ENCODE measurements around the gene RBMS3.

Gene RBMS3

GRCh38 chr3:29677421-29677820 is 396.6 kb downstream of the RBMS3 start:
- DNase-seq (ENCODE audit: low read depth in 2 of 2), result no peak

- no peak for DNase-seq (ENCODE audit: low read depth in 2 of 2)
Observed at GRCh38 chr3:29679944-29680343, 399.1 kb downstream of the RBMS3 start.

GRCh38 chr3:29683018-29683993 is 402.4 kb downstream of the RBMS3 start:
- DNase-seq (ENCODE audit: low read depth in 2 of 2), result no peak

DNA sequence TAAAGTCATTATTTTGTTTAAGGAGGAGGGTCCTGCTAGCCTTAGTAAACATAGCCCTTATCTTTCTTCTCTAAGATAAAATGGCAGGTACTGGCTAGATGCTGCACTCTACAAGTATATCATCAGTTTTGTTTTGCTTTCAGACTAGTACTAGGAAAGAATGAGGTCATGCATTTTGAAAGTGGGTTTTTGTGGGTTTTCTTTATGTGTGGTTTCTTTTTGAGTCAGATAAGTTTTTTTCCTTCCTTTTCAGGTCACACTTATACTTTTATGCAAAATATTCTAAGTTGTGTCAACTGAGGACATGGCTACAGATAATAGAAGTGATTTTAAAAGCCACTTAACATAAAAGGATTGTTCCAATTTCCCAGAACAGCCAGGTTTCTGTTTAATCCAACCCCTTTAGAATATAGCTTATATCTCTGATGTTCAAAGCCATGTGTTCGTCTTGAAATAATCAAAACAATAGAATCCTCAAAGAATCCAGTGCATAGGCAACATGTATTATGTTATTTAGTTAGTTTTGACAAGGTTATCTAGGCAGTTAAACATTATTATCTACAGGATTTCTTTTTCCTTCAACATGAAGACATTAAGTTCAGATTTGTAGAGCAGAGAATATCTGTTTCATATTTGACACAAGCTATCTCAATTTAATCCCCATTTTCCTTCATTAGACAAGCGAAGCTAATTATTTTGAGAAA is 406.2 kb downstream of the RBMS3 start:
- DNase-seq (ENCODE audit: low read depth in 2 of 2), result peak in 1 of 2 experiments; percentile 35

- DNase-seq (ENCODE audit: low read depth in 2 of 2), result peak in 1 of 2 experiments; percentile 26
Observed at GRCh38 chr3:29690686-29691353, 409.9 kb downstream of the RBMS3 start.

DNA sequence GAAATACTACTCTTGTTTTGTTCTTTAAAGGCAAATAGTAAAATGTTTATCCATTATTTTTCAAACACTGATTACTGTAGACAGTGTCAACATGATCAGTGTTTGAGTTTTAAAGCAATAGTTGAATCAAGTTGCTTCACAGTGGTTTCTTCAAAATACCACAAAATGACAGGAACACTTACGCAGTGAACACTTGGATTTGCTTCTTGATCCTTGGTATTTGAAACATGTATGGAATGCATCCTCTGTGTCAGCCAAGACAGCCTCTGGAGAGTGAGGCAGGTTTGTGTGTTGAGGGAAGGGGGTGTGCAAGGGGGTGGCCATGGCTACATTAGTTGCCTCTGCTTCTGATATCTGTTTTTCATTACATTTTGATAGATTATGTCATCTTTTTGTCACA is 413.0 kb downstream of the RBMS3 start:
- DNase-seq (ENCODE audit: low read depth in 2 of 2), result peak; percentile 97

GRCh38 chr3:29694331-29694730 is 413.5 kb downstream of the RBMS3 start:
- DNase-seq (ENCODE audit: low read depth in 2 of 2), result no peak

DNA sequence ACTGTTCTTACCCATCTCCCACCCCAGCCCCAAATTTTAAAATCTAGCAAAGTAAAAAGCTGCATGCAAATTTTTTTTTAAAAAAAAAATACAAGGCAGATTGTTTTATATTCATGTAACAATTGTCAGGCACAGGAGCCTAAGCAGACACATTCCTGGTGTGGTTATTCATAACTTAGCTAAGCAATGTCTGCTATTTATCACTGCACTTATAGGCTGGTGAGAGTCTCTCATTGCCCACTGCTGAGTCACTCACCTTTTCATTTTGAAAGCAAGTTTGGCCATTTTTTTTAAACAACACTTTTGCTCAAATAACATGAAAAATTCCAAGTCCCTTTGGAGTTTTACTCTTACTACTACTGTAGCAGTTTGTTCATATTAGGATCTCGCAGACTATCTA is 413.9 kb downstream of the RBMS3 start:
- peak; percentile 94 to 95 for DNase-seq (ENCODE audit: low read depth in 2 of 2)

DNA sequence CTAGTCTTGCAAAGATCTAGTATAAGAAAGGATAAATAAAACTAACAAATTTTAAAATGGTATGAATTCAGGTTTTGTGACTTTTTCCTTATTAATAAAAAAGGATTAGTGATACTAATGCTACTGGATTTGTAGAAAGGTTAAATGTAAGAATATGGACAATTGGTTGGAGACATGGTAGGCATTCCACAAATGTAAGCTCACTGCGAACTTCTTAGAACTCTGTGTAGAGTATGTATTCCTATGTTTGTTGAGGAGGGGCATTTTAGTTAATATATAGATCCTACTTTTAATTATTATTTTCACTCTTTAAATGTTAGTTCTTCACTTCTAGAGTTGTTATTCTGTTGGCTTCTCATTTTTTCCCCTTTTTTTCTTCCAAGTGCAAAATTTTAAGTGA is 414.3 kb downstream of the RBMS3 start:
- DNase-seq (ENCODE audit: low read depth in 2 of 2), result no peak

DNA sequence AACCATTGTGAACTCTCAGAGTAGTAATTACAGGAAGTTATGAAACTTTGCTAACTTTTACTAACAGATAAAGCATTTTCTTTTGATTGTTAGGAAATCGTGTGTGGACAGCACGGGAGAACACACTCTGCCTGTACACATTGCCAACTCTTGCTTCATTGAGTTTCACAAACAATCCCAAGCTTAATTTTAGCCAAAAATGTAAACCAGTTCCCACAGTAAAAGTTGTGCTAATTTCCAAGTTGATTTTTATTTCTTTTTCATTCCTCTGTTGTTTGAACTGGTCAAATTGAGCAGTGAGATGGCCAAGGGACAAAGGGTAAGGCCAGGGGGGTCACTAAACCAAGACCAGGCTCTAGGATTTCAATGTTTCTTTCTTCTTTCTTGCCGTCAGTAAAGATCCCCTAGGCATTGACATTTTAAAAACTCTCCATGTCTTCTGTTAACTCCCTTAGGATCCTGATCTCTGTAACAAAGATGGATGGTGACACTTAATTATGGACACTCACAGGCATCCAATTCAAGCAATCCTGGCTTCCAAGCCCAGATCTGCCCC is 414.9 kb downstream of the RBMS3 start:
- peak; percentile 84 for DNase-seq (ENCODE audit: low read depth in 2 of 2)

DNA sequence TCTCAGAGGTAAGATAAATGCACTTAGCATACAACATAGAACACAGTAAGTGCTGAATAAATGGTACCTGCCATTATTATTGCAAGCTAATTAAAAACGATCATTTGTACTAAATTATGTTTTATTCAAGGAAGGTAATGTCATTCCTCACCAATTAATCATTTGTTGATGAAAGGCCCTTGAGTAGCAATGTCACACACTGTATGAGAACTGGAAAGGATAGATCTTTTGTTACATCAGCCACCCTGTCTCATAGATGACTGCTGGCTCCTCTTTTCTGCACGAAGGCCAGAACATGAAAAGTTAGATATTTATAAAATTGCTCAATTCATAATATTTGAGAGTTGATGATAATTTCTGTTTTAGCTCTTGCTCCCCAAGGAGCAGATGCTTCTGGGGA is 415.4 kb downstream of the RBMS3 start:
- DNase-seq (ENCODE audit: low read depth in 2 of 2), result no peak

DNA sequence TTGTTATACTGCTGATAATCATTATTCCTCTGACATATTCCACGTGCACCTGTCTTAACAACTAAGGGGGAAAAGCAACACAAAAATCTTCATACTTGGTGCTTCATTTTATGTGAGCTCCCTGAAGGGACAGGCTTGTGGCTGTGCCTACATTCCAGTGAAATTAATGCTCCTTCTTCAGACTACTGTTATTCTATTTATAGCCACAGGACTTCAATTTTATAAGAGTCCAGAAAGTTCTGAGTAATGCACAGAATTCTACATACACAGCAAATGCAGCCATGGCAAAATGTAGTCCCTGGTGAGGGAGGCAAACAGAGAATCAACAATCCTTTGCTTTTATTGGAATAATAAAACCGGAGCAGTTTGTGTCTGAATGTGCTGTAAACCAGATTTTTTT is 417.1 kb downstream of the RBMS3 start:
- DNase-seq (ENCODE audit: low read depth in 2 of 2), result peak; percentile 39 to 45

- DNase-seq (ENCODE audit: low read depth in 2 of 2), result no peak
Observed at GRCh38 chr3:29700256-29700655, 419.4 kb downstream of the RBMS3 start.

DNA sequence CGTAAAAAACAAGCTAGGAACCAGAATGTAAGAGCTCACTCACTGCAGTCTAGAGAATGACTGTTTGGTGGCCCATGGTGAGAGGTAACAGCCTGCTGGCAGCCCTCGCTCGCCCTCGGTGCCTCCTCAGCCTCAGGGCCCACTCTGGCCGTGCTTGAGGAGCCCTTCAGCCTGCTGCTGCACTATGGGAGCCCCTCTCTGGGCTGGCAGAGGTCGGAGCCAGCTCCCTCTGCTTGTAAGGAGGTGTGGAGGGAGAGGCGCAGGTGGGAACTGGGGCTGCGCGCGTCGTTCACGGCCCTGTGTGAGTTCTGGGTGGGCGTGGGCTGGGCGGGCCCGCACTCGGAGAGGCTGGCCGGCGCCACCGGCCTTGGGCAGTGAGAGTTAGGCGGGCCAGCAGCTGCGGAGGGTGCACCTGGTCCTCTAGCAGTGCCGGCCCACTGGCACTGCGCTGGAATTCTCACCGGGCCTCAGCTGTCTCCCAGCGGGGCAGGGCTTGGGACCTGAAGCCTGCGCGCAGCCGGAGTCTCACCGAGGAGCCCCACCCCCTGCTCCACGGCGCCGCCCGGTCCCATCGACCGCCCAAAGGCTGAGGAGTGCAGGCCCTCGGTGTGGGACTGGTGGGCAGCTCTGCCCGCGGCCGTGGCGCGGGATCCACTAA is 420.6 kb downstream of the RBMS3 start:
- DNase-seq (ENCODE audit: low read depth in 2 of 2), result no peak

GRCh38 chr3:29705906-29706844 is 425.3 kb downstream of the RBMS3 start:
- DNase-seq (ENCODE audit: low read depth in 2 of 2), result no peak

- DNase-seq (ENCODE audit: low read depth in 2 of 2), result no peak
Observed at GRCh38 chr3:29708884-29709283, 428.0 kb downstream of the RBMS3 start.

DNA sequence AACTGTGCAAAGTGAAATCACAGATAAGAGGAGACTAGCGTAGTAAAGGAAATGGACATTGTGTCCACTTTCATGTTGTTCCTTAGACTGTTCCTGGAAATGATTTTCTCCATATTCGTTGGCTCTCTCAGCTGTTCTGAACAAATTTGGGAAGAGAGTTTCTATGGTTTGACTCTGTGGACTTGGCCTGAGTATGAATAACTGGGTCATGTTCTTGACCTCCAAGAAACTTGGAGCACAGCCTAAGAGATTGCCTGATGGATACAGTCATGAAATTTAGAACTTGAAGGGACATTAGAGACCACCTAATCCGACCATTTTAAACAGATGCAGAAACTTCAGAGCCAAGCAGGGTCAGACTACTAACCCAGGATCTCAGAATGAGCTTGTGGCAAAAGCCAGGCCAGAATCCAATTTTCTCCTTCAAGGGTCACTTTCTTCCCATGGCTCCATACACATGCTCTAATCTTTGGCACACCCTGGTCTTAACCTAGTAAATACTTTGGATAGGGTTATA is 430.4 kb downstream of the RBMS3 start:
- no peak for DNase-seq (ENCODE audit: low read depth in 2 of 2)

DNA sequence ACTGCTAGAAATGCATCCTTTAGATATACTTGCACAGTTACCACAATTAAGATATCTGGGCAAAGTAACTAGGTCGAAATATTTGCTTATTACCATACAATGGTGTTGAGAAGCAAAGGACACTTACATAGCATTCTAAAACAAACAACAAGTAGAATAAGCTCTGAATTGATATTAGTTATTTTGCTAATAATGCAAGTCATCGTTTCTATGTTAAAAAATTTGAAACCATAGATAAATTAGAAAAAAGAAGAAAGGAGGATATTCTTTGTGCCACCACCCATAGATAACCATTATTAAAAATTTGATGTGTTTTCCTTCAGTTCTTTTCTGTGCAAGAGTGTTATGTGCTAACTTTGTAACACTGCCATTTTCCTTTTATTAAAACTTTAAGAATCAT is 435.3 kb downstream of the RBMS3 start:
- DNase-seq (ENCODE audit: low read depth in 2 of 2), result no peak

DNA sequence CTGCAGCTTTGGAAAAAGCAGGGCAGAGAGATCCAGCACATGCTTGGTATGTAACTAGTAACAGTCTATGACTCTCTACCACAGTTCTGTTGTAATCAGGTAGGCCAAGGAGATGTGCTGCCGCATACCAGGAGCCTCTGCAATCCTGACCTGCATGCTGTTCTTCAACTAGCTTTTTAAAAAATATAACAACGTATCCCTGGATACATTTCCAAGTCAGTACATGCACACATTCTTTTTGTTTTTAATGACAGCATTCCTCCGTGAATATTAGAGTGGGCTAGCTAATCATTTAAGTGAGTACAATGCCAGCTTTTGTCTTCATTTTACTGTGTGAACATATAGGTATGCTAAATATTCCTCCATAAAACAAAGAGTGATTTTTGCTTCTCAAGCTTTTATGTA is 437.8 kb downstream of the RBMS3 start:
- peak; percentile 4 to 7 for DNase-seq (ENCODE audit: low read depth in 2 of 2)

DNA sequence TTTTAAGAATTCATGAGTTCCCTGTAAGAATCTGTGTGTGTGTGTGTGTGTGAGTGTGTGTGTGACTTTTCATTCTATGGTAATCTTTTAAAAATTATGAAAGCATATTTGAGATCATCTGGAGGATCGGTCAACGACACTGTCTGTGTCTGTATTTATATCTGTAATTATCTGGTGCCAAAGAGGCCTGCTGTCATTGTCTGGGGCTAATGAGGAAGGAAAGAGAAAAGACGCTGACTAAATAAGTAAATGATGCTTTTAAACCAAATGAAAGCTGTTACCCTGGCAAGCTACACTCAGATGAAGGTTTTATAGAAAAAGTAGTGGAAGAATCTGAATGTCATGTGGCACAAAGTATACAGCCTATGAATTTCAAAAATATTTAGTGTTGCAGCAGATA is 439.8 kb downstream of the RBMS3 start:
- DNase-seq (ENCODE audit: low read depth in 2 of 2), result no peak
